ENCODE data around the gene MED8.

MED8 gene

DNA sequence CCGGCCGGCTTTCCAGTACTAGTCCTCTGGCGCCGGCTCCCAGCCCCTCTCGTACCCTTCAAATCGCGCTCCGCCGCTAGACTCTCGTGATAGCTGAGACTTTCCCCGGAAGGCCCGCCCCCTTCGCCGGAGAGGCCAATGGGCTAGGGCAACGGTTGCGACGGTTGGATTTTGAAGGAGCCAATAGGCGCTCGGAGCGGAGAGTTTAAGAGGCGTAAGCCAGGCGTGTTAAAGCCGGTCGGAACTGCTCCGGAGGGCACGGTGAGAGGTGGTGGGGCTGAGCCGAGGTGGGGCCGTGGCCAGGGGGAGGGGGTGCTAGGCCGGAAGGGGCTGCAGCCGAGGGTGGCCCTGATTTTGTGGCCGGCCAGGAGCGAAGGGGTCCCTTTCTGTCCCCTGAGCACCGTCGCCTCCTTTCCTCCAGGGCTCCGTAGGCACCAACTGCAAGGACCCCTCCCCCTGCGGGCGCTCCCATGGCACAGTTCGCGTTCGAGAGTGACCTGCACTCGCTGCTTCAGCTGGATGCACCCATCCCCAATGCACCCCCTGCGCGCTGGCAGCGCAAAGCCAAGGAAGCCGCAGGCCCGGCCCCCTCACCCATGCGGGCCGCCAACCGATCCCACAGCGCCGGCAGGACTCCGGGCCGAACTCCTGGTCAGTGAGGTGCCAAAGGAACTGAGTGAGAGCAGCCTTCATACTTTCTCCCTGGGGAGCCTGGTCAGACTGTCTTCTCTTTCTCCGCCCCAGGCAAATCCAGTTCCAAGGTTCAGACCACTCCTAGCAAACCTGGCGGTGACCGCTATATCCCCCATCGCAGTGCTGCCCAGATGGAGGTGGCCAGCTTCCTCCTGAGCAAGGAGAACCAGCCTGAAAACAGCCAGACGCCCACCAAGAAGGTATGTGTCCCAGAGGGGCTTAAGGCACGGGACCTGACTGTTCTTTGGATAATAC lies 30.6 kb downstream of the MED8 start, which contains the start of gene CDC20:
Gene CDC20, plus strand, starts transcription at position 236 of the 948 bp plus-strand sequence. Its CDS starts 235 bp downstream, at position 471.
- DNase-seq (ENCODE audit: low read depth), result peak; percentile 93

DNA sequence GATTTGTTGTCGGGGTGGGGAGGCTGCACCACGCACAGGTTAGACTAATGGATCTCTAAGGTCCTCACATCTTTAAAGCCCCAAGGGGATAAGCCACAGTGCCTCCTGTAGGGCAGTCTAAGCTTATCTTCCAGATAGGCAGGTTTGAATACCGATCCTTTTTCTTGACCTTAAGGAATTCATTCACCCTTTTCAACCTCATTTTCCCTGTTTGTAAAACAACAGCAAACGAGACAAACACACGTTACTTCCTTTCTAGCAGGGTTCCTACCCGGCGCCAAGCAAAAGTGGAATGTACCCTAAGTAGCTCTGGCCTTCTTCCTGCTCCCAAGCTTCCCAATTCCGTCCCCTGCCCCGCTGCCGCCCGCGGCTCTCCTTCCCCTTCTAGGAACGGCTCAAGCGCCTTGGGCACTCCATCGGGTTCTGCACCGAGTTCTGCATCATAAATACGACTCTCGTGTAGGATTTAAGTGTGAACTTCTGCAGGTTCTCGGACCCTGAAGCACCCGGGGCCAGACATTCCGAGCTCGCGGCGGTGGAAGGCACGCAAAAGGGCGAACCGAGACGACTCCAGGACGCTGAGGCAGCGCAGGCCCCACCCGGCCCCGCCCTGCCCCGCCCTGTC lies 31.4 kb downstream of the MED8 start:
- no peak for DNase-seq (ENCODE audit: low read depth)

DNA sequence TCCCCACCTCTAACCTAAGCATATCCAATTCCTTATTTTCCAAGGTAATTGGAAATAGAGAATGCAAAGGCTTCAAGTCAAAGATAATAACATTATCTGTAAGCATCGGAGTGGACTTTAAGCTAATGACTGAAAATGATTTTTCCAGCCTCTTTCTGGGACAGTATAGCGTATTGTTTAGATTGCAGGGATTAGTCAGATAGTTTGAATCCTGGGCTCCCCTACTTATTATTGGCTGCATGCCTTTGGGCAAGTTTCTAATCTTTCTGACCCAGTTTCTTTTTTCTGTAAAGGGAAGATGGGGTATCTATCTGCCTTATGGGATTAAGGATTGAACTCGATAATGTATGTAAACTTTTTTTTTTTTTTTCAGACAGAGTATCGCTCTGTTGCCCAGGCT lies 32.3 kb downstream of the MED8 start:
- DNase-seq (ENCODE audit: low read depth), result no peak

DNA sequence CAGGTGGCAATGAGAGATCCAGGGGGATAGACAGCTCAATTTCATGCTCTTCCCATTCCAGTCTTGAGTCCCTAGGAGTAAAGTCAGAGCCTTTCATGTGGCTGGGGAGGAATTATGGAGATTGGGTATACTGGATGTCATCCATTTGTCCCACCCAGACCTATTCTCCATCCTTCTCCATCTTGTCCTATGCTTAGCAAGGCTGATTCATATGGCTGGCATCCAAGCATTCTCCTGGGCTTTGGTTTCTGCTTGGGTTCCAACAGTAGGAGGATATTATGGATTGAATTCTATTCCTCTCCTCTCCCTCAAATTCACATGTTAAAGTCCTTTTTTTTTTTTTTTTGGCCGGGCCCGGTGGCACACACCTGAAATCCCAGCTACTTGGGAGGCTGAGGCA lies 34.7 kb downstream of the MED8 start:
- DNase-seq (ENCODE audit: low read depth), result no peak

DNA sequence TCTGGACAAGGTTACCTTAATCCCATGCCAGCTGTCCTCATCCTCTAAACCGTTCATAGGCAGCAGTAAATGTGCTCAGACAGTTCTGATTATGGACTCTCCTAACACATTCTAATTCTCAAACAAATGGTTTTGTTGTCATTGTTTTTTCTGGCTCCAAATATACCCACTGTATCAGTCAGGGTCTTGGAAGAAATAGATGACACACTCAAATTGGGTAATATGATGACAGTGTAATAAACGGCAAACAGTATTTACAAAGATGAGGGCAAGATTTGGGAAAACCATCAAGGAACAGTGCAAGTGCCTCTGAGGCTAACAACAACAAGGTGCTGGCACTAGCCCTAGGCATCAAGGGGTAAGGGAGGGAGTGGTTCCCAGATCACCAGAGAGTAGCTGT lies 35.1 kb downstream of the MED8 start:
- no peak for DNase-seq (ENCODE audit: low read depth)

DNA sequence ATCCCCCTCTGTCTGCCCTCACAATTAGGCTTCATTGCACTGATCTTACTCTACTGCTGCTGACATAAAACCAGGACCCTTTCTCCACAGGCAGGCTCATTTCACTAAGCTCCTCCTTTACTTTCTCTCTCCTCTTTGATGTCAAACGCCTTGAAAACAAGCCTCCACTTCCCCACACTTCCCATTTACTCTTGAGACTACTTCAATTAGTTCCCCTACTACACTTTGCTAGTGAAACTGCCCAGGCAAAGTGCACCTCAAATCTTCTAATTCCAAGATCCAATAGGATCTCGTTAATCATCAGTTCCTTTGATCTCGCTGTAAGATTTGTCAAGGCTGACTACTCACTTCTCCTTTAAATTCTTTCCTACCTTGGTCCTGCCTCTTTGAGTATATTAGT lies 36.7 kb downstream of the MED8 start:
- DNase-seq (ENCODE audit: low read depth), result no peak

DNA sequence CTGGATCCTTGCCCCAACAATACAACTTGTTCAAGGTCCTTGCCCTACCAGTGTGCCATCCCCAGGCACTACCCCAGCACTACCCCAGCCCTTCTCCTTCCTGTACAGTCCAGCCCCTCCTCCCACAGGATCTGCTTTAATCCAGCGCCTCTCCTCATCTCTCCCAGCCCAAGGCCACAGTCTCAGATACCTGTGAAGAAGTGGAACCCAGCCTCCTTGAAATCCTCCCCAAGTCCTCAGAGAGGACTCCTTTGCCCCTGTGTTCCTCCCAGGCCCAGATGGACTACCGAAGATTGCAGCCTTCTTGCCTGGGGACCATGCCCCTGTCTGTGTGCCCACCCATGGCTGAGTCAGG lies 37.3 kb downstream of the MED8 start:
- DNase-seq (ENCODE audit: low read depth), result no peak

DNA sequence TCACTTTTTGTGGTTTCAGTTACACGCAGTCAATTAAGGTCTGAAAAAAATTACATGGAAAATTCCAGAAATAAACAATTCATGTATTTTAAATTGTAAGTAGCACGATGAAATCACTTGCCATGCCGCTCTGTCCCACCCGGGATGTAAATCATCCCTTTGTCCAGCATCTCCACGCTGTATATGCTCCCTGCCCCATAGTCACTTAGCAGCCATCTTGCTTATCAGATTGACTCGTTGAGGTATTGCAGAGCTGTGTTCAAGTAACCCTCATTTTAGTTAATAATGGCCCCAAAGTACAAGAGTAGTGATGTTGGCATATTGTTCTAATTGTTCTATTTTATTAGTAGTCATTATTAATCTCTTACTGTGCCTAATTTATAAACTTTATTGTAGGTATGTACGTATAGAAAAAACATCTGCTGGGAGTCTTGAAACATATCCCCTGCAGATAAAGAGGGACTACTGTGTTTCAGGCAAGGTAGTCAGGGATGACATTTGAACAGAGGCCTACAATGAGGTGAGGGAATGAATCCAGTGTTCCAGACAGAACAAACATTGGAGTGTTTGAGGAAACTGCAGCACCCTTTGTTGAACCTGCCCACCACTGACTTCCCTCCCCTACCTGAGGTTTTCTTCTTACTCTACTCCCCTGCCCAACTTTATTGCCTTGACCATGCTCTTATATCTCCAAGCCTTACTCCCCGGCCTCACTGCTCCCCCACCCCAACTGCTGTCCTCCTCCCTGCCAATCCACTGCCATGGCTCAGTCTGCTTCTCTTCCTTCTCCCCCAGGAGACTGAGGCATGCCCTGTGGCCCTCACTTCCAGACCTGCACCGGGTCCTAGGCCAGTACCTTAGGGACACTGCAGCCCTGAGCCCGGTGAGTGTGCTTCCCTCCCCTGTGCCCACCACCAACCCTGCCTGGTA lies 37.9 kb downstream of the MED8 start:
- DNase-seq (ENCODE audit: low read depth), result no peak

DNA sequence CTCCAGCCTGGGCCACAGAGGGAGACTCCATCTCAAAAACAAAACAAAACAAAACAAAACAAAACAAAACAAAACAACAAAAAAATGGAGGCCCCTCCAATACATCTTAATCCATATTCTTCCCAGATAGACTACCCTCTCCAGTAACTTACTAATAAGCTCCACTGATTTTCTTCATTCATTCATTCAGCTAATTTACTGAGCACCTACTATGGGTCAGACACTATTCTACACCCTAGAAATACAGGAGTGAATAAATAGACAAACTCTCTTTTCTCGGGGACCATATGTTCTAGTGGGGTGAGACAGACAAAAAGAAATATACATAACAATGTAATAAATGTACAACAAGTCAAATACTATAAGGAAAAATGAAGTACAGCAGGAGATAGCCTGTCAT lies 38.6 kb downstream of the MED8 start:
- DNase-seq (ENCODE audit: low read depth), result no peak

DNA sequence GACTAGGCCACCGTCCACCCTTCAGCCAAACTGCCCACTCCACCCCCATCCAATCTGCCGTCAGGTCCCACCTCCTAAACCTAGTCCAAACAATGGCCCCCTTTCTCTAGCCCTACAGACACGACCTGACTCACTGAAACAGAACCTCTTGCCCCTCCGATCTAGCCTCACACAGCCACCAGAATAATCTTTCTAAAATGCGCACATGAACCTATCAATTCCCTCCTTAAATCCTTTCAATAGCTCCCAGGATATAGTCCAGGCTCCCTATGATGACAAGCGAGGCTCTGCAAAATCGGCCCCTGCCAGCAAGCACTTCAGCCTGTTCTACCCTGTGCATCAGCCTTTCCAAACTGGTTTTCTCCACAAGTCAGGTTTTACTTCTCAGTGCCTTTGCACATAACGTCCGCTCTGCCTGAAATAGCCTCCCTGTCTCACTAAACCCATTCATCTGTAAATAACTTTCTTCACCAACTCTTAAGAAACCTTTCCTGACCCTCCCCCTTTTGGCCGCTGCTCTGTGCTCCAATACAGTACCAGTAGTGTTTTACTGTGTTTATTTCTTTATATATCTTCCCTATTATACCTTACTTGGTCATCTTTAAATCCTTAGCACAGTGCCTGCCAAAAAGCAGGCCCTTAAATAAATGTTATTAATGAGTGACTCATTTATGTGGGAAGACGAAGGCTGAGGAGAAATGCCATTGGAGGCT lies 39.9 kb downstream of the MED8 start:
- no peak for DNase-seq (ENCODE audit: low read depth)

DNA sequence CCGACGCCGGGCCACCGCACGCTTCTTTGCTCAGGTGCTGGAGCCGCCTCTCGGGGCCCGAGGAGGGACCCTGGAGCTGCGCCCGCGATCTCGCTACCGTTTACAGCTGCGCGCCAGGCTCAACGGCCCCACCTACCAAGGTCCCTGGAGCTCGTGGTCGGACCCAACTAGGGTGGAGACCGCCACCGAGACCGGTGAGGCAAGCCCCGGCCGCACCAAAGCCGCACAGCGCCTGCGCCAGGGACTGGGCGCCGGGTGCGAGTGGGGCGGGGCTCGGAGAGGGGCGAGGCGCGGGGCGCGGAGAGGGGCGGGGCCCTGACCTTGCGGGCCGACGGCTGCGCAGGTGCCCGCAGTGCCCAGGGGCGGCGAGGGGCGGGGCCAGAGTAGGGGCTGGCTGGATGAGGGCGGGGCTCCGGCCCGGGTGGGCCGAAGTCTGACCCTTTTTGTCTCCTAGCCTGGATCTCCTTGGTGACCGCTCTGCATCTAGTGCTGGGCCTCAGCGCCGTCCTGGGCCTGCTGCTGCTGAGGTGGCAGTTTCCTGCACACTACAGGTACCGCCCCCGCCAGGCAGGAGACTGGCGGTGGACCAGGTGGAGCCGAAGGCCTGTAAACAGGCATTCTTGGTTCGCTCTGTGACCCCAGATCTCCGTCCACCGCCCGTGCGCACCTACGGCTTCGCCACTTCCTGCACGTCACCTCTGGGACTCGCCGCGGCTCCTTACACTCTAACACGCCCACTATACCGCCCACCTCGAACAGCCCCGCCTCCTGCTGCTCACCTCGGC lies 40.6 kb downstream of the MED8 start:
- no peak for DNase-seq (ENCODE audit: low read depth)

DNA sequence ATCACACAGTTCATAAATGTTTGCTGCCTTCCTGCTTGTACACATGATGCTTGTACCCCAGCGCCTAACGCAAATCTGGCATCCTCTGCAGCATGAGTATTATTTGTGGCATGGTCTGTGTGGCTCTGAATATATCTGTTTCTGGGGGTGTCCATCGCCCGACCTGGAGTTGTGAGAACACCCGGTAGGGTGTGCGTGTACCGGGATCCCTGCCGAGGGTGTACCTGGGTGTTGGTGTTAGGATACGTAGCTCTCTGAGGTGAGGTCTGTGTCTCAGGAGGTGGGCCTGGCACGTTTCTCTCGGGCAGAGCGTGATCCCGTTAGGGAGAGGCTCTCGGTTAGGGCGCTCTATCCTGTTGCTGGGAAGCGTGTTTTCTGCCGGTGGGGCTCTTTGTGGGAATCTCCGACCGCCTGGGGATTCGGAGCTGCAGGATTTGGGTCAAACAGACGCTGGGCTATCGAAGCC lies 41.2 kb downstream of the MED8 start:
- DNase-seq (ENCODE audit: low read depth), result no peak

DNA sequence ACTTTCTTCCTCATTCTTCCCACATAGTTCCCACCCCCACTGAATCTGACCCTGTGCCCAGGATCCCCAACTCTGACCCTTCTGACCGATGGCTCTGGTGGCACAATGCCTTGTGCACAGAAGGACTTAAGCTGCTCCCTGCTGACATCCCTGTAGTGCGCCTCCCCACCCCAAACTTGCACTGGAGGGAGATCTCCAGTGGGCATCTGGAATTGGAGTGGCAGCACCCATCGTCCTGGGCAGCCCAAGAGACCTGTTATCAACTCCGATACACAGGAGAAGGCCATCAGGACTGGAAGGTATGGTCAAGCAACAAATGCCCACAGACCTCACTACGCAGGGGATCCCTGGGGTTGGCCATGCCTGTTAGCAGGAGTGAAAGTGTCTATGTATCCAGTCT lies 43.0 kb downstream of the MED8 start:
- no peak for DNase-seq (ENCODE audit: low read depth)

DNA sequence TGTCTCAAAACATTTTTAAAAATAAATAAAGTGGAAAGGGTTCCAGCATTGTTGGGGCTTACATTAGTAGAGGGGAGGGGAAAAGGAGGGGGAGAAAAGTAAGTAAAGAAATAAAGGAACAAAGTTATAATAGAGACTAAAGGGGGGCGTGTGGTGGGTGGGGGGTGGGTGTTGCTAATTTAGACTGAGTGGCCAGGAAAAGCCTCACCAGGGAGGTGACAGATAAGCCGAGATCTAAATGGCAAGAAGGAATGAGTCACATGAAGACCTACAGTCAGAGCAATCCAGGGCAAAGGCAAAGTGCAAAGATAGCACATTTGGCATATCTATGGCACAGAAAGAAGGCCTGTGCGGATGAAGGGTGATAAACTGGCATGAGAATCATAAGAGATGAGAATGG lies 44.5 kb downstream of the MED8 start:
- DNase-seq (ENCODE audit: low read depth), result no peak

DNA sequence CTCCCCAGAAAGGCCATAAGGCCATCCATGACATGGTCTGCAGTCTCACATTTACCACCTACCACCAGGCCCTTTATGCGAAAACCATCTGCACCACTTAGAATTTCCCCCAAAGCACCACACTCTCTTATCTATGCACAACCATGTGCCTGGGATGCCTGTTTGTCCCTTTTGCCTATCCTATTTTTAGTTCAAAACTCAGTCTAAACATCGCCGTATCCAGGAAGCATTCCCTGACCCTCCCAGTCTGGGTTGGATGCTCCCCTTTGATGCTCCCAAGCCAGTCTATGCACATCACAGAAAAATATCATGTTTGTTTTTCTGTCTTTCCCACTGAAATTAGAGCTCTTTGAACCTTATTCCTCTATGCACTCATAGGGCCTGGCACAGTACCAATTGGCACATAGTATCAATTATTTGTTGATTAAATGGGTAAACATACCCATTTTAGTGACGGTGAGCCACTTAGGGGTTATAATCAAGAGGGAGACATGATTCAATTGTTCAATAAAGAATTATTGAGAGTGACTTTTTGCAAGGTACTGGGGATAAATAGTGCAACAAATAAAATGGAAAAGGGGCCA lies 45.2 kb downstream of the MED8 start:
- no peak for DNase-seq (ENCODE audit: low read depth)

DNA sequence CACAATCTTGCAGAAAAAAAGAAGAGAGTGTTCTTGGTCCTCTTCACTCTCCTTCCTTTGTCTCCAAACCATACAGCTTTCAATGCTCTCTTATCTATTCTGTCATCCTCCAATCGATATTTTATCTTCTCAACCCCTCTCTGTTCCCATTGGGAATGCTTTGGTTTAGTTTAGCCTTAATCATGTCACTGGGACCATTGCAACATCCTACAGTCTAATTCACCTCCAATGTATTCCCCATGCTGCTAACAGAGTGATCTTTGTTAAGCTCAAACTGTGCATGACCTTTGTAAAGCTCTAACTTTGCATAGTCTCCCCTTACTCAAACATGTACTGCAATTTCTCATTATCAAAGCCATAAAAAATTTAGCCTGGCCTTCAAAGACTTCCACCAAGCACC lies 49.0 kb downstream of the MED8 start:
- DNase-seq (ENCODE audit: low read depth), result no peak

DNA sequence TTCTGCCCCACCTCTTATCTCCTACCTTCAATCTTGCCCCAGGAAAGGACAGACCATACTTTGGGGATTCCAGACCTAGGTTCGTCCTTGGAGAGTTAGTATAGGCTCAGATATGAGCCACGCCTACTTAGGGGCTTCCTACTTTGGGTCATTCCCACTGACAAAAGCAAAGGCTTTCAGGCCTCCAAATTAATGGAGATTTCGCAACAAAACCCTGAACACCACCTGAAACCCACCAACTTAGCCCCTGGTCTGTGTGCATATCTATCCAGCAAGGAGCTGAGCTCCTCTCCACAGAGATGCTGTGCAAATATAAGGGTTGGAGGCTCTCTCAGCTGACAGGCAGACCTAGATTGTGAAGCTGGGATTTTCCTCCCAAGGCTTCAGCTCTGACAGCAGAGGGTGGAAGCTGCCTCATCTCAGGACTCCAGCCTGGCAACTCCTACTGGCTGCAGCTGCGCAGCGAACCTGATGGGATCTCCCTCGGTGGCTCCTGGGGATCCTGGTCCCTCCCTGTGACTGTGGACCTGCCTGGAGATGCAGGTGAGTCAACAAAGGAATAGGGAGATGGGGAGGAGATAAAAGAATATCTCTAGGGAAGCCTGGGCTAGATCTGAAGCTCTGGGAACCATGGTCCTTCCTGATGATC lies 49.9 kb downstream of the MED8 start:
- no peak for DNase-seq (ENCODE audit: low read depth)

DNA sequence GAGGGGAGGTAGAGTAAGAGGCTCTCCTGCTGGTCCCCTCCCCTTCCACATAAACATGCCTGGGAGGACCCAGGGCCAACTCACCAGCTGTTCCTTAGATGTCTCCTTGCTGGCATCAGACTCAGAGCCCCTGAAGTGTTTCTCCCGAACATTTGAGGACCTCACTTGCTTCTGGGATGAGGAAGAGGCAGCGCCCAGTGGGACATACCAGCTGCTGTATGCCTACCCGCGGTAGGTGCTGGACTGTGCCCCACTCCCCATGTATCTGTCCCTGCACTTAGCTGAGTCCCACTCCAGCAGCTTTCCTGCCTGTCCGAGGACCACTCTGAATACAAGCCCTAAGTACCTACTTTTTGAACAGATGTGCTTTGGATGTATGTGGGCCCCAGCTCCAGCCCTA lies 51.6 kb downstream of the MED8 start:
- no peak for DNase-seq (ENCODE audit: low read depth)

DNA sequence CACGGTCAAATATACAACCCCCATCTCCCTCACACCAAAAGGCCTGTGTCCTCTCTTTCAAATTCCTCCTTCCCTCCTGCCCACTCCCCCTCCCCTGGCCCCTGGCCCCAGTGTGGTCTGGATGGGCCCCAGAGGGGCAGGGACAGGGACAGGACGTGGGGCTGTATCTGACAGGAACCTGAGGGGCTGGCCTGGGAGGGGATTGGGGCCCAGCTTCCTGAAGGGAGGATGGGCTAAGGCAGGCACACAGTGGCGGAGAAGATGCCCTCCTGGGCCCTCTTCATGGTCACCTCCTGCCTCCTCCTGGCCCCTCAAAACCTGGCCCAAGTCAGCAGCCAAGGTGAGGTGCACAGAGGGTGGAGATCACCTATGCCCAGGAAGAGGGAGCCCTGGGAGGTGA lies 52.0 kb downstream of the MED8 start, which contains the start of gene MPL:
Gene MPL, plus strand, starts transcription at position 231 of the 400 bp plus-strand sequence. Its CDS starts 31 bp downstream, at position 262.
- DNase-seq (ENCODE audit: low read depth), result no peak

Measured in stromal cell of bone marrow (primary cell).